ENCODE results near the gene PNMA8C. TPM values are rescaled to one million over a fixed set of nuclear protein-coding genes. Genes with fewer than 3 reads are reported as not detected.

PNMA8C gene
- total RNA-seq, 2 experiments from 2014 or later, result not detected

DNA sequence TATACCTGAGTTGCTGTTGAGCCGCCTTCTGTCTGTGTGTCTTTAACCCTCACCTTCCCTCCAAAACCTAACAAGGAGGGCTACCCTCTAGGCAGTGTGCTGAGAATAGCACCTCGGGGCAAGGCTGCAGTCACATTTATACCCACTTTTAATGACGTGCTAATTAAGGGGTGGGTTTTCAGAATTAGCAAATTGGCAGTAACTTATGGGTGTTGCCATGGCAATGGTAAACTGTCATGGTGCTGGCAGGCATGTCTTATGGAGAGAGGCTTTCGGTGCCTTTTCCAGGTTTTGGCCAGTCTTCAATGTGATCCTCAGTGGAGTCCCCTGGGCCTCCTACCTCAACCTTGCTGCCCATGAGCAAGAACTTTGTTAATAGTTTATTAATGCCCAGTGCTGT is 43.9 kb upstream of the PNMA8C start:
- DNase-seq, result no peak
- ChIA-PET POLR2A (no interaction called here), CTCF (no interaction called here)
- Histone ChIP-seq H3K27ac (ENCODE audit: low read depth in 1 of 2, low read length in 2 of 2) (no peak overlapping the region), H3K27me3 (ENCODE audit: control insufficient read depth in 1 of 2, insufficient read depth in 2 of 2, low read length in 2 of 2) (peaks cover 48 to 55% of the 10 kb centered on the region in 2 experiments), H3K4me1 (ENCODE audit: insufficient read depth, low read length) (peaks cover 7% of the 10 kb centered on the region), H3K4me3 (ENCODE audit: low read length) (no peak overlapping the region), H3K36me3 (ENCODE audit: insufficient read depth, low read length) (no peaks in the 10 kb centered on the region), H3K9me3 (ENCODE audit: control insufficient read depth in 1 of 2, insufficient read depth in 1 of 2, low read length in 2 of 2) (peaks cover 0 to 7% of the 10 kb centered on the region in 2 experiments)
- intact Hi-C loops (cut with DNase I, micrococcal nuclease), result no loop called here
- no peaks in the 10 kb centered on the region for H3K9me3 Mint-ChIP-seq
- no peak overlapping the region for H3K4me3 Mint-ChIP-seq
- peaks cover 49% of the 10 kb centered on the region for H3K27me3 Mint-ChIP-seq
- no peaks in the 10 kb centered on the region for H3K4me1 Mint-ChIP-seq (ENCODE audit: low read depth)
- TF ChIP-seq, protein P1, sequence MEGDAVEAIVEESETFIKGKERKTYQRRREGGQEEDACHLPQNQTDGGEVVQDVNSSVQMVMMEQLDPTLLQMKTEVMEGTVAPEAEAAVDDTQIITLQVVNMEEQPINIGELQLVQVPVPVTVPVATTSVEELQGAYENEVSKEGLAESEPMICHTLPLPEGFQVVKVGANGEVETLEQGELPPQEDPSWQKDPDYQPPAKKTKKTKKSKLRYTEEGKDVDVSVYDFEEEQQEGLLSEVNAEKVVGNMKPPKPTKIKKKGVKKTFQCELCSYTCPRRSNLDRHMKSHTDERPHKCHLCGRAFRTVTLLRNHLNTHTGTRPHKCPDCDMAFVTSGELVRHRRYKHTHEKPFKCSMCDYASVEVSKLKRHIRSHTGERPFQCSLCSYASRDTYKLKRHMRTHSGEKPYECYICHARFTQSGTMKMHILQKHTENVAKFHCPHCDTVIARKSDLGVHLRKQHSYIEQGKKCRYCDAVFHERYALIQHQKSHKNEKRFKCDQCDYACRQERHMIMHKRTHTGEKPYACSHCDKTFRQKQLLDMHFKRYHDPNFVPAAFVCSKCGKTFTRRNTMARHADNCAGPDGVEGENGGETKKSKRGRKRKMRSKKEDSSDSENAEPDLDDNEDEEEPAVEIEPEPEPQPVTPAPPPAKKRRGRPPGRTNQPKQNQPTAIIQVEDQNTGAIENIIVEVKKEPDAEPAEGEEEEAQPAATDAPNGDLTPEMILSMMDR (IDR thresholded peaks at IDR 0.05), result no peak
- H3K36me3 Mint-ChIP-seq (ENCODE audit: low read depth), result no peaks in the 10 kb centered on the region
- no peak for ATAC-seq (ENCODE audit: poor library complexity)
- H3K27ac Mint-ChIP-seq, result no peak overlapping the region

DNA sequence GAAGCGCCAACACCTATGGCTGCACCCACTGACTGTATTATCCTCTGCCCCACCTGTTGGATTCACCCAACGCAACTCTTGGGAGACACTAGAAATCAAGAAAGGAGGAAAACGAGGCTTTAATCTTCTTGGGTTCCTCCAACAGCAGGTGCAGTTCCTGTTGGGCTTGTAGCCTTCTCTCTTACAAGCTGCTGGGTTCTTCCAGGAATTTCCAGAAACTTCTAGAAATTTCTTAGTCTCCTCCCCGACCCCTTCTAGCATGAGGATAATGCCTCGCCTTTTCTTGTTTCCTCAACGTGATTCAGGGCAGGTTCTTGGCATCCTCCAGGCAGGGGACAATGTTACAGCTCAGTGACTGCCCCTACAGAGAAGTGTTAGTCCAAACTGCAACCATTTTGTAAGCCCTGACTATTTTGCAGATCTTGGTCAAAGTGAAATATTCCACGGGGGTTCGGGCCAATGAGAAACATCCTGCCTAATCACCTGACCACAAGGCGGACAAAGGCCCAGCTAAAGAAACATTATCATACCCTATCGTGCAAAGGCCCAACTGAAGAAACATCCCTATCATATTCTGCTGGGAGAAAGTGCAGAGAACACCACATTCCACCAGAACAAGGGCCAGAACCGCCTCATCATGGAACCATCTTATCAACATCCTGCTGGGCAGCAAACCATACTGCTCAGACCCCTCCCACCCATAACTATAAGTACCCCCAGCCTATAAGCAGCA is 43.2 kb upstream of the PNMA8C start:
- intact Hi-C loops (cut with DNase I, micrococcal nuclease), result no loop called here
- TF ChIP-seq, protein P1 (IDR thresholded peaks at IDR 0.05), result no peak
- ATAC-seq (ENCODE audit: poor library complexity) (no peak), DNase-seq (no peak)
- H3K27ac Mint-ChIP-seq, result no peak overlapping the region
- no peaks in the 10 kb centered on the region for H3K9me3 Mint-ChIP-seq
- H3K9me3 ChIP-seq (ENCODE audit: control insufficient read depth in 1 of 2, insufficient read depth in 1 of 2, low read length in 2 of 2), result peaks cover 0 to 7% of the 10 kb centered on the region in 2 experiments
- peaks cover 7% of the 10 kb centered on the region for H3K4me1 ChIP-seq (ENCODE audit: insufficient read depth, low read length)
- H3K27ac ChIP-seq (ENCODE audit: low read depth in 1 of 2, low read length in 2 of 2), result no peak overlapping the region
- peaks cover 48 to 55% of the 10 kb centered on the region in 2 experiments for H3K27me3 ChIP-seq (ENCODE audit: control insufficient read depth in 1 of 2, insufficient read depth in 2 of 2, low read length in 2 of 2)
- H3K36me3 Mint-ChIP-seq (ENCODE audit: low read depth), result no peaks in the 10 kb centered on the region
- ChIA-PET POLR2A (no interaction called here), CTCF (no interaction called here)
- peaks cover 52% of the 10 kb centered on the region for H3K27me3 Mint-ChIP-seq
- no peak overlapping the region for H3K4me3 Mint-ChIP-seq
- peaks cover under 1% of the 10 kb centered on the region for H3K4me1 Mint-ChIP-seq (ENCODE audit: low read depth)
- no peaks in the 10 kb centered on the region for H3K36me3 ChIP-seq (ENCODE audit: insufficient read depth, low read length)
- H3K4me3 ChIP-seq (ENCODE audit: low read length), result no peak overlapping the region

DNA sequence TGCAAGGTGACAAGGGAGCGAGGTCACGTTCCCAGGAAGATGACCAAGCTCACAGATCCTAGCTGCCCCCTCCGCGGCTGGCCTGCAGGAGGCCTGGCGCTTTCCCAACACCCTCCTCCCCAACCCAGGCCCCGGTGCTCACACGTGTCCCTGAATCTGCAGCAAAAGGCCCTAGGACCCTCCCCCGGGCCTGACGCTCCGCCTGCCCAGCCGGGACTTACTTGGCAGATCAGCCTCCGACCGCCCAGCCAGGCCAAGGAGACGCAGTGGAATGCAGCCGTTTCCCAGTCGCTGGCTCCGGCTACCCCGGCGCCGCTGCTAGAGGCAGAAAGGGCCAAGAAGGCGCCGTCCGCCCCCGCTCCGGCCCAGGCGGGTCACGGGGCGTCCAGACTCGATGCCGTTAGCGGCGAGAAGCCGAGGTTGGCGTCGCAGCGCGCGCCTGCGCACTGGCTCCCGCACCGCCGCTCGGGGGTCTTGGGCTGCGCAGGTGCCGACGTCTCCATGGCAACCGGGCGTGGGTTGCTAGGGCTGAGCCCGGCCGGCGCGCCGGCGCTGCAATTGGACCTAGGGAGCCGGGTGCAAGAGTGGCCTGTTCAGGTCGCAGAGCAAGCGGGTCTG is 42.5 kb upstream of the PNMA8C start, which contains the start of gene PNMA8A:
TSS of gene PNMA8A (minus strand) at position 448 of the 618 bp plus-strand sequence. CDS start 528 bp downstream, outside the sequence.
- peaks cover 0 to 7% of the 10 kb centered on the region in 2 experiments for H3K9me3 ChIP-seq (ENCODE audit: control insufficient read depth in 1 of 2, insufficient read depth in 1 of 2, low read length in 2 of 2)
- no peak within 1 kb of the TSS for H3K4me3 Mint-ChIP-seq
- POLR2A ChIA-PET, result no interaction called here

More for the DNA sequence above, 42.5 kb upstream of the PNMA8C start, which contains the start of gene PNMA8A:
- H3K27ac ChIP-seq (ENCODE audit: low read depth in 1 of 2, low read length in 2 of 2), result no peak within 1 kb of the TSS
- peaks cover 6% of the 10 kb centered on the region for H3K4me1 Mint-ChIP-seq (ENCODE audit: low read depth)
- H3K4me3 ChIP-seq (ENCODE audit: low read length), result peak within 1 kb of the TSS; percentile 14
- no peak for ATAC-seq (ENCODE audit: poor library complexity)
- intact Hi-C loops (cut with DNase I, micrococcal nuclease), result no loop called here
- H3K4me1 ChIP-seq (ENCODE audit: insufficient read depth, low read length), result peaks cover 7% of the 10 kb centered on the region
- H3K27ac Mint-ChIP-seq, result no peak within 1 kb of the TSS
- H3K27me3 Mint-ChIP-seq, result peaks cover 59% of the 10 kb centered on the region
- peak in 1 of 14 experiments; percentile 5 for DNase-seq
- no peaks in the 10 kb centered on the region for H3K9me3 Mint-ChIP-seq
- TF ChIP-seq, protein P1 (IDR thresholded peaks at IDR 0.05), result no peak
- peaks cover 48 to 55% of the 10 kb centered on the region in 2 experiments for H3K27me3 ChIP-seq (ENCODE audit: control insufficient read depth in 1 of 2, insufficient read depth in 2 of 2, low read length in 2 of 2)
- H3K36me3 ChIP-seq (ENCODE audit: insufficient read depth, low read length), result no peaks in the 10 kb centered on the region
- CTCF ChIA-PET, result no interaction called here
- H3K36me3 Mint-ChIP-seq (ENCODE audit: low read depth), result no peaks in the 10 kb centered on the region
